Skeletal muscle tissue (tissue), 5 donors: ENCODE data around the gene RNF227. TPM values are rescaled to one million over a fixed set of nuclear protein-coding genes. Genes with fewer than 3 reads are reported as not detected.
"Not testable (repeated sequence)": the region's sequence is repeated elsewhere in the genome, so short reads cannot be mapped to it uniquely, and the experiment has no call there.

ENCODE experiments used
- H3K27ac ChIP-seq: one replicate; pipeline ENCODE4 v1.7.0; 2013; ENCODE audit warnings: mild to moderate bottlenecking, low read depth, low read length, inconsistent platforms
- H3K27me3 ChIP-seq, 3 donors: one replicate each; pipeline ENCODE4 v1.7.0; 2013; ENCODE audit warnings: low read length in 3 of 3; ENCODE audit not compliant: control insufficient read depth in 3 of 3, insufficient read depth in 3 of 3
- H3K36me3 ChIP-seq, 3 donors: one replicate each; pipeline ENCODE4 v1.7.0; 2013; ENCODE audit warnings: low read length in 3 of 3; ENCODE audit not compliant: control insufficient read depth in 3 of 3, insufficient read depth in 3 of 3
- H3K4me1 ChIP-seq, 3 donors: one replicate each; pipeline ENCODE4 v1.7.0; 2013; ENCODE audit warnings: low read length in 3 of 3, mild to moderate bottlenecking in 3 of 3; ENCODE audit not compliant: control insufficient read depth in 3 of 3, insufficient read depth in 3 of 3
- H3K4me3 ChIP-seq, 3 donors: one replicate each; pipeline ENCODE4 v1.7.0; 2013; ENCODE audit warnings: low read length in 3 of 3
- H3K9ac ChIP-seq, 3 donors: one replicate each; pipeline ENCODE4 v1.7.0; 2013; ENCODE audit warnings: low read length in 3 of 3, mild to moderate bottlenecking in 3 of 3, moderate library complexity in 2 of 3, low read depth in 1 of 3
- H3K9me3 ChIP-seq, 3 donors: one replicate each; pipeline ENCODE4 v1.7.0; 2013; ENCODE audit warnings: low read length in 3 of 3; ENCODE audit not compliant: control insufficient read depth in 3 of 3
- small RNA-seq: library from RNA; depleted of rRNA; stranded (forward); fragments of <200 nt; gene quantifications from one replicate; pipeline ENCODE3, GENCODE V24; 2014
- total RNA-seq: library from RNA; depleted of rRNA; stranded (reverse); fragments of >200 nt; gene quantifications from one replicate; pipeline ENCODE4 v1.2.3, GENCODE V29; 2014
- donor health status: Osteomylitis.

The RNF227 gene
- total RNA-seq, 1 donor from 2014 or later, result 2.6 TPM

GRCh38 chr17:7867881-7868329, 48.2 kb downstream of the RNF227 start:
- no peak overlapping the region for H3K27ac ChIP-seq
- peaks cover 0 to 2% (median 0%) of the 10 kb centered on the region in 3 donors for H3K36me3 ChIP-seq
- H3K27me3 ChIP-seq, result no peaks in the 10 kb centered on the region
- H3K9ac ChIP-seq, result no peak overlapping the region
- no peaks in the 10 kb centered on the region for H3K9me3 ChIP-seq
- H3K4me3 ChIP-seq, result no peak overlapping the region
- peaks cover 0 to 5% (median under 1%) of the 10 kb centered on the region in 3 donors for H3K4me1 ChIP-seq

GRCh38 chr17:7864995-7865650, 51.0 kb downstream of the RNF227 start:
- H3K27me3 ChIP-seq, result no peaks in the 10 kb centered on the region
- no peak overlapping the region for H3K9ac ChIP-seq
- no peak overlapping the region for H3K4me3 ChIP-seq
- peaks cover 0 to 5% (median 2%) of the 10 kb centered on the region in 3 donors for H3K4me1 ChIP-seq
- H3K9me3 ChIP-seq, result no peaks in the 10 kb centered on the region
- peaks cover 0 to 5% (median 2%) of the 10 kb centered on the region in 3 donors for H3K36me3 ChIP-seq
- no peak overlapping the region for H3K27ac ChIP-seq

- not testable (repeated sequence) for H3K36me3 ChIP-seq, H3K4me1 ChIP-seq, H3K9ac ChIP-seq, H3K4me3 ChIP-seq, H3K27me3 ChIP-seq, H3K27ac ChIP-seq, H3K9me3 ChIP-seq
These were observed 51.7 kb downstream of the RNF227 start for GRCh38 chr17:7864384-7864783.

Small RNA genes within 50 kb of the gene (small RNA-seq; reads per million reads assigned to genes)
- gene SCARNA21, result 3.0 reads per million, percentile 87 among the genes with 10 or more reads in this experiment

Other genes with a start within 250 kb of the RNF227 start
- 13.6 TPM for gene TP53, start 228.8 kb downstream of the RNF227 start, total RNA-seq
- gene WRAP53, start 227.8 kb downstream of the RNF227 start, total RNA-seq, result 7.3 TPM
- 1.0 TPM for gene EFNB3, start 211.1 kb downstream of the RNF227 start, total RNA-seq
- gene DNAH2, start 198.5 kb downstream of the RNF227 start, total RNA-seq, result 0.52 TPM
- gene KDM6B, start 82.1 kb downstream of the RNF227 start, total RNA-seq, result 2.6 TPM
- 7.3 TPM for gene TMEM88, start 61.2 kb downstream of the RNF227 start, total RNA-seq
- 50.1 TPM for gene NAA38, start 58.7 kb downstream of the RNF227 start, total RNA-seq
- 3.7 TPM for gene CYB5D1, start 58.3 kb downstream of the RNF227 start, total RNA-seq
- gene CHD3, start 27.5 kb downstream of the RNF227 start, total RNA-seq, result 76.2 TPM
- gene KCNAB3, start 13.6 kb upstream of the RNF227 start, total RNA-seq, result 0.52 TPM
- gene TRAPPC1, start 15.7 kb upstream of the RNF227 start, total RNA-seq, result 17.2 TPM
- gene CNTROB, start 15.9 kb upstream of the RNF227 start, total RNA-seq, result 9.9 TPM
- not detected for gene GUCY2D, start 86.3 kb upstream of the RNF227 start, total RNA-seq
- 0.52 TPM for gene ALOX15B, start 122.8 kb upstream of the RNF227 start, total RNA-seq
- not detected for gene ALOX12B, start 171.4 kb upstream of the RNF227 start, total RNA-seq
- gene ALOXE3, start 202.2 kb upstream of the RNF227 start, total RNA-seq, result not detected
- gene HES7, start 207.8 kb upstream of the RNF227 start, total RNA-seq, result under 0.01 TPM
- gene PER1, start 236.1 kb upstream of the RNF227 start, total RNA-seq, result 37.1 TPM
- gene VAMP2, start 246.7 kb upstream of the RNF227 start, total RNA-seq, result 8.4 TPM